H9 (cell line): ENCODE measurements around the gene MLLT6. TPM values are rescaled to one million over a fixed set of nuclear protein-coding genes. Genes with fewer than 3 reads are reported as not detected.

ENCODE experiments used
- DNase-seq: peaks from one replicate; pipeline ENCODE4 v3.0.0-alpha.2; 2017
- H2AFZ ChIP-seq: one replicate; pipeline ENCODE4 v1.6.1; 2013; ENCODE audit warnings: mild to moderate bottlenecking, low read length, control low read depth, moderate library complexity
- H2AK5ac ChIP-seq: 2 replicates; pipeline ENCODE4 v1.6.1; 2013; ENCODE audit warnings: low read length, control low read depth, mixed read lengths; ENCODE audit not compliant: insufficient read length
- H2BK120ac ChIP-seq: one replicate; pipeline ENCODE4 v1.6.1; 2013; ENCODE audit warnings: low read depth, mild to moderate bottlenecking, low read length, control low read depth, inconsistent platforms; ENCODE audit not compliant: poor library complexity, severe bottlenecking
- H2BK12ac ChIP-seq: 2 replicates; pipeline ENCODE4 v1.6.1; 2013; ENCODE audit warnings: low read length, control low read depth, mixed read lengths, low read depth; ENCODE audit not compliant: insufficient read length
- H2BK15ac ChIP-seq: 2 replicates; pipeline ENCODE4 v1.6.1; 2013; ENCODE audit warnings: low read depth, low read length, control low read depth
- H2BK20ac ChIP-seq: one replicate; pipeline ENCODE4 v1.6.1; 2013; ENCODE audit warnings: low read depth, mild to moderate bottlenecking, low read length, control low read depth, inconsistent platforms; ENCODE audit not compliant: poor library complexity, severe bottlenecking
- H2BK5ac ChIP-seq: 2 replicates; pipeline ENCODE4 v1.6.1; 2013; ENCODE audit warnings: low read length, control low read depth, mixed read lengths; ENCODE audit not compliant: insufficient read length
- H3K14ac ChIP-seq: 2 replicates; pipeline ENCODE4 v1.6.1; 2013; ENCODE audit warnings: low read length, control low read depth; ENCODE audit not compliant: insufficient read depth
- H3K18ac ChIP-seq: 2 replicates; pipeline ENCODE4 v1.6.1; 2013; ENCODE audit warnings: low read depth, mild to moderate bottlenecking, mixed read lengths, low read length, control low read depth; ENCODE audit not compliant: insufficient read length
- H3K23ac ChIP-seq: 2 replicates; pipeline ENCODE4 v1.6.1; 2013; ENCODE audit warnings: low read length, control low read depth, mixed read lengths, low read depth; ENCODE audit not compliant: insufficient read length
- H3K23me2 ChIP-seq: 2 replicates; pipeline ENCODE4 v1.6.1; 2013; ENCODE audit warnings: low read depth, mild to moderate bottlenecking, mixed read lengths, low read length, control low read depth; ENCODE audit not compliant: insufficient read length, poor library complexity, severe bottlenecking
- H3K27ac ChIP-seq: 2 replicates; pipeline ENCODE4 v1.5.1; 2013; ENCODE audit warnings: low read length, control low read depth, mixed read lengths, low read depth; ENCODE audit not compliant: insufficient read length
- H3K27me3 ChIP-seq: 2 replicates; pipeline ENCODE4 v1.6.1; 2013; ENCODE audit warnings: low read length, control low read depth, inconsistent platforms; ENCODE audit not compliant: insufficient read depth
- H3K4ac ChIP-seq: 2 replicates; pipeline ENCODE4 v1.6.1; 2013; ENCODE audit warnings: low read depth, mild to moderate bottlenecking, control low read depth, inconsistent platforms, low read length, moderate library complexity
- H3K4me1 ChIP-seq: 2 replicates; pipeline ENCODE4 v1.6.1; 2013; ENCODE audit warnings: low read length, control low read depth, inconsistent platforms; ENCODE audit not compliant: insufficient read depth
- H3K4me2 ChIP-seq: 2 replicates; pipeline ENCODE4 v1.6.1; 2013; ENCODE audit warnings: low read length, control low read depth, mixed read lengths; ENCODE audit not compliant: insufficient read length, insufficient read depth
- H3K56ac ChIP-seq: 2 replicates; pipeline ENCODE4 v1.6.1; 2013; ENCODE audit warnings: low read depth, mild to moderate bottlenecking, mixed read lengths, low read length, control low read depth; ENCODE audit not compliant: insufficient read length
- H3K79me1 ChIP-seq: 2 replicates; pipeline ENCODE4 v1.6.1; 2013; ENCODE audit warnings: low read depth, mild to moderate bottlenecking, moderate library complexity, low read length, control low read depth, inconsistent platforms; ENCODE audit not compliant: insufficient read depth, poor library complexity, severe bottlenecking
- H3K79me2 ChIP-seq: 2 replicates; pipeline ENCODE4 v1.6.1; 2013; ENCODE audit warnings: low read length, control low read depth, inconsistent platforms; ENCODE audit not compliant: insufficient read depth
- H3K9ac ChIP-seq: 2 replicates; pipeline ENCODE4 v1.6.1; 2013; ENCODE audit warnings: low read length, control low read depth, mixed read lengths; ENCODE audit not compliant: insufficient read length; ENCODE audit errors: extremely low read depth
- H3K9me3 ChIP-seq: one replicate; pipeline ENCODE4 v1.6.1; 2013; ENCODE audit warnings: low read depth, low read length, inconsistent platforms; ENCODE audit not compliant: control insufficient read depth
- H3T11ph ChIP-seq: one replicate; pipeline ENCODE4 v1.6.1; 2013; ENCODE audit warnings: mild to moderate bottlenecking, low read length, control low read depth, inconsistent platforms
- H4K20me1 ChIP-seq: one replicate; pipeline ENCODE4 v1.6.1; 2013; ENCODE audit not compliant: control insufficient read depth, insufficient read length, insufficient read depth
- H4K5ac ChIP-seq: 2 replicates; pipeline ENCODE4 v1.6.1; 2013; ENCODE audit warnings: low read depth, mild to moderate bottlenecking, mixed read lengths, low read length, control low read depth; ENCODE audit not compliant: insufficient read length
- H4K8ac ChIP-seq: replicated peaks from 2 replicates; pipeline ENCODE4 v1.6.1; 2013; ENCODE audit warnings: low read length, control low read depth, mixed read lengths, low read depth; ENCODE audit not compliant: insufficient read length
- H4K91ac ChIP-seq: 2 replicates; pipeline ENCODE4 v1.6.1; 2013; ENCODE audit warnings: low read depth, mild to moderate bottlenecking, moderate library complexity, mixed read lengths, low read length, control low read depth; ENCODE audit not compliant: insufficient read length
- H3K27ac Mint-ChIP-seq, 3 experiments: 2 replicates in 2 of 3; 3 replicates in 1 of 3; pipeline ENCODE4 v1.8.0; 2020 to 2021; ENCODE audit warnings: mixed read lengths in 3 of 3, mild to moderate bottlenecking in 1 of 3, moderate library complexity in 1 of 3
- H3K27me3 Mint-ChIP-seq: 2 replicates; pipeline ENCODE4 v1.8.0; 2021; ENCODE audit warnings: low read depth, mild to moderate bottlenecking, moderate library complexity, mixed read lengths
- H3K36me3 Mint-ChIP-seq, 3 experiments: 2 replicates in 2 of 3; 3 replicates in 1 of 3; pipeline ENCODE4 v1.8.0; 2020 to 2021; ENCODE audit warnings: low read depth in 3 of 3, mixed read lengths in 3 of 3; ENCODE audit not compliant: insufficient read depth in 1 of 3
- H3K4me1 Mint-ChIP-seq, 2 experiments: 2 replicates each; pipeline ENCODE4 v1.8.0; 2020; ENCODE audit warnings: mixed read lengths in 2 of 2
- H3K4me3 Mint-ChIP-seq, 2 experiments: 2 replicates in 1 of 2; 3 replicates in 1 of 2; pipeline ENCODE4 v1.8.0; 2020 to 2021; ENCODE audit warnings: mild to moderate bottlenecking in 2 of 2, mixed read lengths in 2 of 2, moderate library complexity in 1 of 2
- H3K9me3 Mint-ChIP-seq, 2 experiments: 2 replicates in 1 of 2; 3 replicates in 1 of 2; pipeline ENCODE4 v1.8.0; 2020; ENCODE audit warnings: mild to moderate bottlenecking in 2 of 2, mixed read lengths in 2 of 2, moderate library complexity in 1 of 2
- CTCF ChIP-seq: fragments of 200-600 bp; sonication (generic); conservative IDR thresholded peaks from 3 replicates; pipeline ENCODE4 v1.8.0; 2021; ENCODE audit warnings: antibody characterized with exemption, mild to moderate bottlenecking
- WGBS: extraction: QIAGEN DNeasy Blood & Tissue Kit; methylation state at CpG from one replicate; pipeline ENCODE4 v1.1.7; 2013; ENCODE audit warnings: missing lambda C conversion rate, low lambda C conversion rate, mixed read lengths; ENCODE audit not compliant: insufficient read length; ENCODE audit errors: extremely low coverage; 5-methylcytosine and 5-hydroxymethylcytosine counted together
- total RNA-seq: library from RNA; stranded (reverse); gene quantifications from 2 replicates; pipeline ENCODE4 v1.2.1, GENCODE V29; 2021

MLLT6 gene
- total RNA-seq, 1 experiment from 2014 or later = 26.4 TPM

- H3K79me2 ChIP-seq = peaks cover 33% of the 10 kb centered on the region
- DNase-seq = peak; percentile 98
- H3K9ac ChIP-seq = peak within 1 kb of the TSS; percentile 70
- H2BK20ac ChIP-seq = no peak within 1 kb of the TSS
- H2AFZ ChIP-seq = no peak within 1 kb of the TSS
- H2BK12ac ChIP-seq = no peak within 1 kb of the TSS
- H3T11ph ChIP-seq = no peak within 1 kb of the TSS
- H3K27ac Mint-ChIP-seq = peak within 1 kb of the TSS; percentile 79 to 95 (median 90); a peak in 4 of 7 replicates
- peak within 1 kb of the TSS; percentile 97 for H3K4me3 Mint-ChIP-seq
- H3K4me1 ChIP-seq = peaks cover 5% of the 10 kb centered on the region; the same call in 1 of the 2 replicates
- H2BK120ac ChIP-seq = no peak within 1 kb of the TSS
- no peak within 1 kb of the TSS for H4K8ac ChIP-seq
- H3K36me3 Mint-ChIP-seq = peaks cover 2 to 18% (median 8%) of the 10 kb centered on the region in 3 experiments; a peak in 6 of 7 replicates
- H3K56ac ChIP-seq = no peak within 1 kb of the TSS
- H4K5ac ChIP-seq = no peak within 1 kb of the TSS
- TF ChIP-seq CTCF = no peak
- H3K4me1 Mint-ChIP-seq = peaks cover 45 to 49% of the 10 kb centered on the region in 2 experiments
- H3K18ac ChIP-seq = peak within 1 kb of the TSS; percentile 87
- H3K9me3 Mint-ChIP-seq = peaks cover 0 to 3% of the 10 kb centered on the region in 2 experiments; a peak in 2 of 5 replicates
- H3K27me3 ChIP-seq = no peaks in the 10 kb centered on the region
- no peaks in the 10 kb centered on the region for H4K20me1 ChIP-seq
- H3K79me1 ChIP-seq = no peaks in the 10 kb centered on the region
- H3K14ac ChIP-seq = peak within 1 kb of the TSS; percentile 89
- H3K23ac ChIP-seq = no peak within 1 kb of the TSS
- H2BK5ac ChIP-seq = no peak within 1 kb of the TSS
- H4K91ac ChIP-seq = no peak within 1 kb of the TSS
- no peak within 1 kb of the TSS for H3K27ac ChIP-seq
- H3K9me3 ChIP-seq = no peaks in the 10 kb centered on the region
- no peak within 1 kb of the TSS for H2AK5ac ChIP-seq
- peaks cover 11% of the 10 kb centered on the region for H3K27me3 Mint-ChIP-seq
- no peak within 1 kb of the TSS for H3K4ac ChIP-seq
- H3K23me2 ChIP-seq = peaks cover 44% of the 10 kb centered on the region
- no CpG with 5 or more reads among the region's 47 CpGs for WGBS
- H3K4me2 ChIP-seq = peak within 1 kb of the TSS; percentile 98
- H2BK15ac ChIP-seq = no peak within 1 kb of the TSS
Measured at GRCh38 chr17:38748149-38748891, 43.2 kb downstream of the MLLT6 start, which contains the start of gene PCGF2. PCGF2 (minus strand) TSS chr17:38748336; CDS start chr17:38740402, 7,934 bp downstream.
